SK-N-MC (cell line): ENCODE results near the gene ZNF385B.

Experiments
- DNase-seq: peaks from one replicate; pipeline ENCODE4 v3.0.0-alpha.2; 2011; ENCODE audit warnings: low read depth, low spot score
- H3K27ac ChIP-seq: fragments of 200-600 bp; sonication (generic); 2 replicates; pipeline ENCODE4 v1.5.1; 2016; ENCODE audit warnings: mixed run types
- H3K36me3 ChIP-seq: fragments of 200-600 bp; sonication (generic); 2 replicates; pipeline ENCODE4 v1.6.1; 2017; ENCODE audit warnings: antibody characterized with exemption, low read length, mixed read lengths; ENCODE audit not compliant: insufficient read depth
- H3K4me3 ChIP-seq: fragments of 200-600 bp; sonication (generic); 2 replicates; pipeline ENCODE4 v1.5.1; 2016
- H3K9ac ChIP-seq: fragments of 200-600 bp; sonication (generic); 2 replicates; pipeline ENCODE4 v1.8.0; 2017; ENCODE audit warnings: mixed run types, mixed read lengths; ENCODE audit not compliant: insufficient read length
- H3K9me3 ChIP-seq: fragments of 200-600 bp; sonication (generic); 2 replicates; pipeline ENCODE4 v1.6.1; 2017; ENCODE audit warnings: low read depth, mild to moderate bottlenecking, antibody characterized with exemption, low read length, moderate library complexity, mixed read lengths
- EZH2 ChIP-seq: fragments of 200-600 bp; sonication (generic); IDR thresholded peaks from one replicate; pipeline ENCODE4 v1.6.1; 2017; ENCODE audit warnings: antibody characterized with exemption
- FOXP2 ChIP-seq: optimal IDR thresholded peaks from 2 replicates; pipeline ENCODE3; 2011; ENCODE audit warnings: mild to moderate bottlenecking, moderate library complexity; ENCODE audit not compliant: insufficient read depth; ENCODE audit errors: extremely low read length, control extremely low read depth
- POLR2AphosphoS5 ChIP-seq: IDR thresholded peaks from 2 replicates; pipeline ENCODE4 v1.6.1; 2012; ENCODE audit warnings: mild to moderate bottlenecking, low read depth, low read length, borderline replicate concordance

The ZNF385B gene

DNA sequence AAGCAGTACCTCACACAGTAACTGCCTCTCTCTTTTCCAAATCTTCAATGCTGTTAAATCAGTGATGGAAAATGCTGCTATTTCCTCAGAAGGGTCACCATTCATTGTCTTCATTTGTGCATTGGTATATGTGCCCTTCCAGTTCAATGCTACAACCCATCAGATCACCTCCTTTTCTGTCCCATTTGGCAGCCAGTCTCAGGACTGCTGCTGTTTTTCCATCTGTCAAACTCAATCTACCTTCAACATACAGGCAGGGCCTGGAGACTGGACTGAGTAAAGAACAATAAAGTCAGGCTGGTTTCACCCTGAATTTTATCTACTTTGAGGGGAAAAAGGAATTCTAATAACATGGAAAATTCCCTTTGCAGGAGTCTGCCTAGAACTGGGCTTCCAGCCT is 17.9 kb downstream of the ZNF385B start:
- DNase-seq, result no peak
- Histone ChIP-seq H3K9ac (no peak overlapping the region), H3K36me3 (no peaks in the 10 kb centered on the region), H3K27ac (no peak overlapping the region), H3K9me3 (no peaks in the 10 kb centered on the region), H3K4me3 (no peak overlapping the region)
- TF ChIP-seq POLR2AphosphoS5, result no peak
- TF ChIP-seq EZH2, result no peak
- TF ChIP-seq FOXP2, result no peak

DNA sequence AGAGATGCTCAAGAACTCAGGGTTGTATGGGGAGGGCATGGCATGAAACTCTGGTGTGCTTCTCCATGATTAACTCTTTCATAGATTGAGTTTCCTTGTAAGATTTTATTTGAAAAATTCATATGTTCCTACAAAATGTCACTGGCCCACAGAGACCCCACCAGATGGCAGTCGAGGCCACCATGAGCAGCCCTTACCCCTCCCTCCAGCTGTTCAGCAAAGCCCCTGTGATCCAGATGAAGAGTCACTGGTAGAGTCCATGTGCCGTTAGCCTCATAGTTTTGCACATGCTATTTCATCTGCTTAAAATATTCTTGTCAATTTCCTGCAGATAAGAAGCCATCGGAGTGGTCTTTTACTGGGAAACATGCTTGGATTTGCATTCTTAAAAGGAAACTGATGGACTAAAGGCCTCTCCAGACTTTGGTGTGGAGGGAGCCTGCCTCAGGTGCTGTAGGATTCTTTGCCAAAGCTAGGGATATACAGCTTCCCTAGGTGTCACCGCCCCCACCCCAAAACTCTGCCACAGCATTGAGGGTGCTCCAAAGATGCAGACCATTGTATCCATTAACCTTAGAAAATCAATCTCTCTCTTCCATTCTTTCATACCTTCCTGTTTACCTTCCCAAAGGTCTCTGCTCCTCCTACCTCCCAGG is 18.8 kb downstream of the ZNF385B start:
- Histone ChIP-seq H3K4me3 (no peak overlapping the region), H3K36me3 (no peaks in the 10 kb centered on the region), H3K9me3 (no peaks in the 10 kb centered on the region), H3K27ac (no peak overlapping the region), H3K9ac (no peak overlapping the region)
- no peak for DNase-seq
- TF ChIP-seq EZH2 (no peak), FOXP2 (no peak), POLR2AphosphoS5 (no peak)

DNA sequence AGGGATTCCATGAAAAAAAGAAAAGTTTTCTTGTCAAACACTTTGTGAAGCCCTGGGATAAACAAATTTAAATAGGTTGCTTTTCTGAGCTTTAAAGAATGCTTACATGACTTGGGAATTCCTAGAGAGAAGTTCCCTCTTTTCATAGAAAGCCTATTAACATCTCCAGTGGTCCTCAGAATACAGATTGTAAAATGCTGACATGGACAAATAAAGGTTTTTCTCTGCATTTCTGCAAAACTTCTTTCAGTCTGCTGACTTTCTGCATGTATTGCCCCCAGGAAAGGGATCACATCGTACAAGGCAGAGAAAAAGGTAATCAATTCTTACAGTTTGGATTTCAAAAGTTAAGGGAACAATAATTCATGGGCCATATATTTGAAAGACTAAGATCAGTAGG is 20.6 kb downstream of the ZNF385B start:
- Histone ChIP-seq H3K27ac (no peak overlapping the region), H3K9ac (no peak overlapping the region), H3K9me3 (no peaks in the 10 kb centered on the region), H3K4me3 (no peak overlapping the region), H3K36me3 (no peaks in the 10 kb centered on the region)
- no peak for DNase-seq
- TF ChIP-seq EZH2, result no peak
- TF ChIP-seq FOXP2, result no peak
- no peak for TF ChIP-seq POLR2AphosphoS5

DNA sequence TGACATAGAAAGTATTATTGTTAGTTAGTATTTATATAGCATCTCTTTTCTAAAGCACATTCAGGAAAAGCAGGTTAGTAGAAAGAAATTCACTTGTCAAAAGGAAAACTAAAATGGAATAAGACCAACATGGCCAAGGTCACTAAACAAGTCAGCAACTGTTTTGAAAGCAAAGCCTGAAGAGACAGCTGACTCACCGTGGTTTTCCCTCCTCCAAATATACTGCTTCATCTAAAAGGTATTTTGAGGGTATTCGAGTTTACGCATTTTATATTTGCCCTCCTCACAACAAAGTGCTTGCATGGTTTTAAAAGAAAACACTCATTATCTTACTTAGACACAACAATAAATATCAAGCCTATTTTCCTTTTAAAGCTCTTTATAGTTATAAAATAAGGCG is 24.0 kb downstream of the ZNF385B start:
- no peak for DNase-seq
- Histone ChIP-seq H3K36me3 (no peaks in the 10 kb centered on the region), H3K9me3 (no peaks in the 10 kb centered on the region), H3K4me3 (no peak overlapping the region), H3K9ac (no peak overlapping the region), H3K27ac (no peak overlapping the region)
- TF ChIP-seq FOXP2, result no peak
- TF ChIP-seq POLR2AphosphoS5, result no peak
- TF ChIP-seq EZH2, result no peak

DNA sequence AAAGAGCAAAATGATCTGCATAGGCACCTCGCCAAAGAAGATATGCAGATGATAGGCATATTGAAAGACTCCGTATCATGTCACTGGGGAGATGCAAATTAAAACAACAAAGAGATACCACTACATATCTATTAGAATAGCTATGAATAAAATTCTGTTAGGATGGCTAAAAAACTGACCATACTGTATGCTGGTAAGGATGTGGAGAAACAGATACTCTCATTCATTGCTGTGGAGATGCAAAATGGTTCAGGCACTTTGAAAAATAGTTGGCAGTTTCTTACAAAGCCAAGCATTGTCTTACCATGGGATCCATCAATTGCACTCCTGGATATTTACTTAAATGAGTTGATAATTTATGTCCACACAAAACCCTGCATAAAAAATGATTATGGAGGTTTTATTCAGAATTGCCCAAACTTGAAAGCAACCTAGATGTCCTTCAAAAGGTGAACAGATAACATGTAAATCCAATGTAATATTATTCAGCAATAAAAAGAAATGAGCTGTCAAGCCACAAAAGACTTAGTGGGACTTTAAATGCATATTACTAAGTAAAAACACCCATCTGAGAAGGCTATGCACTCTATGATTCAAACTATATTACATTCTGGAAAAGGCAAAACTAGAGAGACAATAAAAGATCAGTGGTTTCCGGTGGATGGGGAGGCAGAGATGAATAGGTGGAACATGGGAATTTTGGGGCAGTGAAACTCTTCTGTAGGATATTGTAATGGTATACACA is 31.2 kb downstream of the ZNF385B start:
- H3K4me3 ChIP-seq, result no peak overlapping the region
- H3K36me3 ChIP-seq, result no peaks in the 10 kb centered on the region
- no peak overlapping the region for H3K27ac ChIP-seq
- DNase-seq, result no peak
- TF ChIP-seq EZH2 (no peak), POLR2AphosphoS5 (no peak), FOXP2 (no peak)
- H3K9me3 ChIP-seq, result no peaks in the 10 kb centered on the region
- no peak overlapping the region for H3K9ac ChIP-seq

GRCh38 chr2:179826297-179826696 is 35.1 kb downstream of the ZNF385B start:
- Histone ChIP-seq H3K4me3 (no peak overlapping the region), H3K27ac (no peak overlapping the region), H3K36me3 (no peaks in the 10 kb centered on the region), H3K9me3 (no peaks in the 10 kb centered on the region), H3K9ac (no peak overlapping the region)
- TF ChIP-seq EZH2 (no peak), FOXP2 (no peak)
- no peak for DNase-seq

DNA sequence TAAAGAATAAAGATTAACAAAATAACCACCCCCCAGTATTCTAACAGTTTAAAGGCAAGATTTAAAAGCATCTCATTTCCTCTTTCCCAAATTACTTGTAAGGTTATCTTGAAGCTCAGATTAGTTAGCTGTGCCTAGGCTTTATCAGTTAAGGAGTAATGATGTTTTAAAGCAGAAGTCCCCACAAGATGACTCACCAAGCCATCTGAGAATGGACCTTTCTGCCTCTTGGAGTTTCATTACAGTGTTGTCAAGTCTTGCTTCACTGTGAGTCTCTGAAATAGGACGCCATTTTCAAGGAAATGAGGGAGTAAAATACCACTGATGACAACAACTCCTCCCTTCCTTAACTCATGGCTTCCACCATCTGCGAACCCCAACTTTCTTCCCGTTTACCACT is 35.9 kb downstream of the ZNF385B start:
- no peak for DNase-seq
- Histone ChIP-seq H3K9ac (no peak overlapping the region), H3K9me3 (no peaks in the 10 kb centered on the region), H3K4me3 (no peak overlapping the region), H3K27ac (no peak overlapping the region), H3K36me3 (no peaks in the 10 kb centered on the region)
- TF ChIP-seq EZH2 (no peak), POLR2AphosphoS5 (no peak), FOXP2 (no peak)

DNA sequence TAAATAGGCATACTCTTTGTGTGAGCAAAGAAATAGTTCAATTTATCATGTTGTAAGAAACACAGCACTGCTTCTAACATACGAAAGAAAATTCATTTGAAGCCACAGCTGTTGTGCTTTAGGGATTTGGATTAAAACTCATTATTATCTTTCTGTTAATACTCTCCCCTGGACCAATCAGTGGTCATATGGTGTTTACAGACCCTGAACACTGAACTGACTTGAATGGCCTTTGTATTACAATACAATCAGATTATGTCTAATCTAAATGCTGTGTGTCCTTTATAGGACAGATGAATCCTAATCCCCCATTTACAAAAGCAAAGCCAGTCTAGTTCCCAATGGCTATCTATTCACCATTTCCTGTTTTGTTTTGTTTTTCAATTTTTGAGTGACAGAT is 36.5 kb downstream of the ZNF385B start:
- DNase-seq, result no peak
- no peak for TF ChIP-seq POLR2AphosphoS5
- no peak for TF ChIP-seq EZH2
- TF ChIP-seq FOXP2, result no peak
- Histone ChIP-seq H3K36me3 (no peaks in the 10 kb centered on the region), H3K27ac (no peak overlapping the region), H3K9ac (no peak overlapping the region), H3K4me3 (no peak overlapping the region), H3K9me3 (no peaks in the 10 kb centered on the region)

DNA sequence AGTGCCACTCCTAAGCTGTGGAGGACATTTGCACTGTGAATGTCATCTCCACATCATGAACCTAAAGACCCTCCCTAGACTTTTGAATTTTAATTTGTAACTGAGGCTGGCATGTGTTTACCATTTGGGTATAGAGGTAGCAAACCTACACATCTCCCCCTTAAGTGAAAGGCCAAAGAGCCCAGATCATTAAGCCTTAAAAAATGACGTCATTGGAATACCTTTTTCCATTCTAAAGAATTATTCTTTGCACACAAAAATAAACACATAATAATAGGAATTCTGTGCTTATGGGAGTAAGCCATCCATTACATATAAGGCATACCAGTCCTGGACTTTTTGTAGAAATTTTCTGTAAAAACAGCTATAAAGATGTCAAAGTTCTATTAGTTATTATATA is 38.9 kb downstream of the ZNF385B start:
- TF ChIP-seq EZH2 (no peak), FOXP2 (no peak)
- Histone ChIP-seq H3K36me3 (no peaks in the 10 kb centered on the region), H3K4me3 (no peak overlapping the region), H3K9me3 (no peaks in the 10 kb centered on the region), H3K27ac (no peak overlapping the region), H3K9ac (no peak overlapping the region)
- DNase-seq, result no peak
